Esophagus squamous epithelium (tissue), 5 donors: Measurements from ENCODE around the gene CFAP92. TPM values are rescaled to one million over a fixed set of nuclear protein-coding genes. Genes with fewer than 3 reads are reported as not detected.
A peak's percentile ranks its signal among the peaks of the same experiment; 100 is the strongest.

Source experiments
- DNase-seq: peaks from one replicate; lab custom pipeline; 2025; lab: John Stamatoyannopoulos, UW
- H3K27ac ChIP-seq, 4 donors: fragments of 200-600 bp; sonication (generic); one replicate each; pipeline ENCODE4 v1.5.1; 2016 to 2019; ENCODE audit warnings: mild to moderate bottlenecking in 1 of 4
- H3K27me3 ChIP-seq, 4 donors: fragments of 200-600 bp; sonication (generic); 1 replicate in 3 of 4; 2 replicates in 1 of 4; pipeline versions ENCODE4 v1.5.1 to v1.6.0; 2017 to 2021; ENCODE audit warnings: antibody characterized with exemption in 1 of 4
- H3K36me3 ChIP-seq, 3 donors: fragments of 200-600 bp; sonication (generic); one replicate each; pipeline ENCODE4 v1.5.1; 2016 to 2019
- H3K4me1 ChIP-seq, 3 donors: fragments of 200-600 bp; sonication (generic); one replicate each; pipeline ENCODE4 v1.5.1; 2017 to 2019
- H3K4me3 ChIP-seq, 4 donors: fragments of 200-600 bp; sonication (generic); 1 replicate in 3 of 4; 2 replicates in 1 of 4; pipeline ENCODE4 v1.5.1; 2016 to 2019; ENCODE audit warnings: mild to moderate bottlenecking in 2 of 4, moderate library complexity in 1 of 4
- H3K9me3 ChIP-seq, 3 donors: fragments of 200-600 bp; sonication (generic); one replicate each; pipeline ENCODE4 v1.5.1; 2016 to 2019
- CTCF ChIP-seq, 6 experiments: fragments of 450-650 bp in 4 of 6; fragments of 200-600 bp in 2 of 6; sonication (generic) in 2 of 6; IDR thresholded peaks; one replicate each; pipeline ENCODE4 v1.5.1; 2016 to 2019; ENCODE audit warnings: antibody characterized with exemption in 6 of 6, mild to moderate bottlenecking in 4 of 6, moderate library complexity in 4 of 6
- POLR2A ChIP-seq, 4 donors: fragments of 450-650 bp; IDR thresholded peaks; one replicate each; pipeline ENCODE4 v1.6.1; 2017; ENCODE audit warnings: antibody characterized with exemption in 4 of 4, mild to moderate bottlenecking in 4 of 4, moderate library complexity in 3 of 4
- WGBS, 2 donors: methylation state at CpG; one replicate each; pipeline ENCODE4 v1.1.5; 2018; 5-methylcytosine and 5-hydroxymethylcytosine counted together
- intact Hi-C: fragments of 100-400 bp; cut with DNase I; formaldehyde crosslinking; loops from one replicate; pipeline ENCODE4 v1.15.0; 2022
- total RNA-seq, 4 donors: library from RNA; depleted of rRNA; stranded (reverse); fragments of >200 nt; gene quantifications; one replicate each; pipeline ENCODE4 v1.1.0, GENCODE V29; 2016
- donor health status: DM: yes; HTN: yes; CAD: no.

The CFAP92 gene
- total RNA-seq, 4 donors from 2014 or later: 0.40 to 1.4 (median 0.98) TPM

- H3K36me3 ChIP-seq: peaks cover 47 to 100% (median 78%) of the 10 kb centered on the region in 3 donors
Observed at GRCh38 chr3:128902426-128902825, 91.5 kb downstream of the CFAP92 start.

GRCh38 chr3:128895843-128896697 lies 97.8 kb downstream of the CFAP92 start:
- Histone ChIP-seq H3K27me3 (no peaks in the 10 kb centered on the region), H3K27ac (peak overlapping the region in 3 of 4 donors; percentile 38 to 71 (median 69)), H3K9me3 (no peaks in the 10 kb centered on the region), H3K4me1 (peaks cover 0 to 10% (median 0%) of the 10 kb centered on the region in 3 donors), H3K36me3 (peaks cover 29 to 98% (median 43%) of the 10 kb centered on the region in 3 donors), H3K4me3 (no peak overlapping the region)
- TF ChIP-seq CTCF (IDR thresholded peaks at IDR 0.05) (no peak), POLR2A (IDR thresholded peaks at IDR 0.05) (no peak)
- 71 to 77% methylated on average over 8 to 9 of the region's 11 CpGs for whole genome bisulfite sequencing, 2 donors
- intact Hi-C loops: no loop called here
- no peak for DNase-seq

More at GRCh38 chr3:128902426-128902825, 91.5 kb downstream of the CFAP92 start:
- Histone ChIP-seq H3K27ac (no peak overlapping the region), H3K9me3 (no peaks in the 10 kb centered on the region), H3K27me3 (no peaks in the 10 kb centered on the region), H3K4me1 (no peaks in the 10 kb centered on the region), H3K4me3 (no peak overlapping the region)
- 100% methylated on average over 6 of the region's 9 CpGs; no CpG with 5 or more reads in 1 of the 2 donors for WGBS, 2 donors
- intact Hi-C loops: no loop called here
- TF ChIP-seq POLR2A (IDR thresholded peaks at IDR 0.05): no peak
- TF ChIP-seq CTCF (IDR thresholded peaks at IDR 0.05): no peak
- no peak for DNase-seq

- no peak overlapping the region for H3K4me3 ChIP-seq
- 72 to 83% methylated on average over 7 of the region's 7 CpGs for WGBS, 2 donors
- H3K27me3 ChIP-seq: no peaks in the 10 kb centered on the region
- peaks cover 0 to under 1% (median 0%) of the 10 kb centered on the region in 3 donors for H3K4me1 ChIP-seq
- no peak overlapping the region for H3K27ac ChIP-seq
- H3K9me3 ChIP-seq: no peaks in the 10 kb centered on the region
- intact Hi-C loops: no loop called here
- TF ChIP-seq CTCF (IDR thresholded peaks at IDR 0.05) (no peak), POLR2A (IDR thresholded peaks at IDR 0.05) (no peak)
- peaks cover 4 to 93% (median 16%) of the 10 kb centered on the region in 3 donors for H3K36me3 ChIP-seq
- no peak for DNase-seq
Observed at GRCh38 chr3:128889139-128889894, 104.6 kb downstream of the CFAP92 start.

GRCh38 chr3:128884992-128885391 lies 108.9 kb downstream of the CFAP92 start:
- Histone ChIP-seq H3K27ac (no peak overlapping the region), H3K4me1 (peaks cover 13 to 43% (median 15%) of the 10 kb centered on the region in 3 donors), H3K4me3 (no peak overlapping the region), H3K36me3 (peaks cover 0 to 83% (median 20%) of the 10 kb centered on the region in 3 donors), H3K9me3 (no peaks in the 10 kb centered on the region), H3K27me3 (no peaks in the 10 kb centered on the region)
- no peak for TF ChIP-seq POLR2A (IDR thresholded peaks at IDR 0.05)
- no peak for TF ChIP-seq CTCF (IDR thresholded peaks at IDR 0.05)
- no peak for DNase-seq
- intact Hi-C loops: no loop called here
- 89 to 93% methylated on average over 1 of the region's 1 CpG for WGBS, 2 donors
